ENCODE results near the gene NEDD8.
A peak's percentile ranks its signal among the peaks of the same experiment; 100 is the strongest.

NEDD8 gene

GRCh38 chr14:24195186-24196070, 36.7 kb downstream of the NEDD8 start, which contains the start of gene TM9SF1:
Gene TM9SF1 (minus strand): TSS chr14:24195441. CDS start chr14:24195019, 422 bp downstream.
- peak; percentile 92 for DNase-seq
- Histone ChIP-seq H4K20me1 (ENCODE audit: insufficient read depth, low read length) (no peaks in the 10 kb centered on the region), H3K4me2 (ENCODE audit: insufficient read depth, low read length) (peak within 1 kb of the TSS; percentile 69), H3K9me3 (ENCODE audit: insufficient read depth, low read length, severe bottlenecking) (no peaks in the 10 kb centered on the region), H3K4me3 (ENCODE audit: low read depth in 1 of 2, low read length in 2 of 2) (peak within 1 kb of the TSS; percentile 57 to 68), H3K27me3 (ENCODE audit: insufficient read depth, low read length, poor library complexity) (no peaks in the 10 kb centered on the region), H3K9ac (ENCODE audit: low read depth, low read length) (peak within 1 kb of the TSS; percentile 96), H3K36me3 (ENCODE audit: insufficient read depth, low read length) (peaks cover 28% of the 10 kb centered on the region), H3K79me2 (ENCODE audit: insufficient read depth, low read length) (peaks cover 48% of the 10 kb centered on the region), H3K27ac (ENCODE audit: low read length) (peak within 1 kb of the TSS; percentile 92), H3K4me1 (ENCODE audit: insufficient read depth, low read length) (peaks cover 44% of the 10 kb centered on the region), H2AFZ (ENCODE audit: low read depth, low read length) (peak within 1 kb of the TSS; percentile 96)
- ATAC-seq (ENCODE audit: insufficient read depth, low read depth) = peak; percentile 94
- TF ChIP-seq EZH2 (IDR thresholded peaks at IDR 0.05; ENCODE audit: borderline replicate concordance, low read depth, low read length, severe bottlenecking) (no peak), CTCF (IDR thresholded peaks at IDR 0.05; ENCODE audit: borderline replicate concordance, extremely low read depth, low read length, poor library complexity, severe bottlenecking) (no peak)

- peak overlapping the region; percentile 57 to 68; a peak in 3 of 4 replicates for H3K4me3 ChIP-seq (ENCODE audit: low read depth in 1 of 2, low read length in 2 of 2)
Measured at GRCh38 chr14:24194873-24195185, 37.3 kb downstream of the NEDD8 start.

GRCh38 chr14:24194186-24194872, 37.8 kb downstream of the NEDD8 start:
- Histone ChIP-seq H3K27me3 (ENCODE audit: insufficient read depth, low read length, poor library complexity) (no peaks in the 10 kb centered on the region), H3K4me1 (ENCODE audit: insufficient read depth, low read length) (peaks cover 55% of the 10 kb centered on the region), H3K4me3 (ENCODE audit: low read depth in 1 of 2, low read length in 2 of 2) (peak overlapping the region; percentile 57 to 68; a peak in 3 of 4 replicates), H3K79me2 (ENCODE audit: insufficient read depth, low read length) (peaks cover 48% of the 10 kb centered on the region), H2AFZ (ENCODE audit: low read depth, low read length) (peak overlapping the region; percentile 96), H3K9ac (ENCODE audit: low read depth, low read length) (peak overlapping the region; percentile 96), H3K4me2 (ENCODE audit: insufficient read depth, low read length) (peak overlapping the region; percentile 69), H3K27ac (ENCODE audit: low read length) (peak overlapping the region; percentile 92), H3K36me3 (ENCODE audit: insufficient read depth, low read length) (peaks cover 26% of the 10 kb centered on the region), H4K20me1 (ENCODE audit: insufficient read depth, low read length) (no peaks in the 10 kb centered on the region), H3K9me3 (ENCODE audit: insufficient read depth, low read length, severe bottlenecking) (no peaks in the 10 kb centered on the region)
- ATAC-seq (ENCODE audit: insufficient read depth, low read depth) (no peak), DNase-seq (no peak)
- TF ChIP-seq CTCF (IDR thresholded peaks at IDR 0.05; ENCODE audit: borderline replicate concordance, extremely low read depth, low read length, poor library complexity, severe bottlenecking) (no peak), EZH2 (IDR thresholded peaks at IDR 0.05; ENCODE audit: borderline replicate concordance, low read depth, low read length, severe bottlenecking) (no peak)

More at GRCh38 chr14:24194873-24195185, 37.3 kb downstream of the NEDD8 start:
- no peak for DNase-seq
- no peaks in the 10 kb centered on the region for H3K9me3 ChIP-seq (ENCODE audit: insufficient read depth, low read length, severe bottlenecking)
- peak overlapping the region; percentile 69 for H3K4me2 ChIP-seq (ENCODE audit: insufficient read depth, low read length)
- no peak for ATAC-seq (ENCODE audit: insufficient read depth, low read depth)
- H2AFZ ChIP-seq (ENCODE audit: low read depth, low read length) = peak overlapping the region; percentile 96
- H3K36me3 ChIP-seq (ENCODE audit: insufficient read depth, low read length) = peaks cover 29% of the 10 kb centered on the region
- H3K79me2 ChIP-seq (ENCODE audit: insufficient read depth, low read length) = peaks cover 48% of the 10 kb centered on the region
- no peaks in the 10 kb centered on the region for H3K27me3 ChIP-seq (ENCODE audit: insufficient read depth, low read length, poor library complexity)
- H3K4me1 ChIP-seq (ENCODE audit: insufficient read depth, low read length) = peaks cover 50% of the 10 kb centered on the region
- TF ChIP-seq EZH2 (IDR thresholded peaks at IDR 0.05; ENCODE audit: borderline replicate concordance, low read depth, low read length, severe bottlenecking) (no peak), CTCF (IDR thresholded peaks at IDR 0.05; ENCODE audit: borderline replicate concordance, extremely low read depth, low read length, poor library complexity, severe bottlenecking) (no peak)
- H3K27ac ChIP-seq (ENCODE audit: low read length) = peak overlapping the region; percentile 92
- H3K9ac ChIP-seq (ENCODE audit: low read depth, low read length) = peak overlapping the region; percentile 96
- no peaks in the 10 kb centered on the region for H4K20me1 ChIP-seq (ENCODE audit: insufficient read depth, low read length)
